CMK (cell line): ENCODE results near the gene SLX9.
"Not testable (repeated sequence)": the region's sequence is repeated elsewhere in the genome, so short reads cannot be mapped to it uniquely, and the experiment has no call there.

ENCODE experiments used
- DNase-seq: peaks from one replicate; pipeline ENCODE4 v3.0.0-alpha.2; 2010; ENCODE audit warnings: low read depth

SLX9 gene

GRCh38 chr21:45019887-45020537 is 80.2 kb downstream of the SLX9 start:
- DNase-seq, result no peak

GRCh38 chr21:45020629-45021427 is 81.0 kb downstream of the SLX9 start:
- no peak for DNase-seq

- DNase-seq, result no peak
Observed at GRCh38 chr21:45021428-45022347, 81.9 kb downstream of the SLX9 start.

- no peak for DNase-seq
Observed at GRCh38 chr21:45022348-45022675, 82.5 kb downstream of the SLX9 start.

- no peak for DNase-seq
Observed at GRCh38 chr21:45022736-45023135, 82.9 kb downstream of the SLX9 start.

GRCh38 chr21:45024516-45024915 is 84.7 kb downstream of the SLX9 start:
- not testable (repeated sequence) for DNase-seq

- no peak for DNase-seq
Observed at GRCh38 chr21:45026066-45026745, 86.4 kb downstream of the SLX9 start.
